ENCODE data around the gene SSTR4. TPM values are rescaled to one million over a fixed set of nuclear protein-coding genes. Genes with fewer than 3 reads are reported as not detected.
A peak's percentile ranks its signal among the peaks of the same experiment; 100 is the strongest.

The SSTR4 gene
- polyA plus RNA-seq, 2 of the 4 experiments (the other 2 are of a cell fraction), result 0.08 TPM; not detected in 1

- CTCF ChIA-PET, result interaction anchor here (0.8 to 1.1 kb wide), 3 partner anchors 9 to 120 kb away, joined by 3 read pairs; no protein-coding TSS in a partner anchor
- H3K27ac ChIP-seq, result no peak overlapping the region
- 32% methylated on average over 9 of the region's 9 CpGs for WGBS (ENCODE audit: missing lambda C conversion rate)
Observed at GRCh38 chr20:23081263-23081819, 46.2 kb downstream of the SSTR4 start.

GRCh38 chr20:23082846-23083552 is 47.9 kb downstream of the SSTR4 start:
- no peak overlapping the region for H3K27ac ChIP-seq

More at GRCh38 chr20:23081263-23081819, 46.2 kb downstream of the SSTR4 start:
- Histone ChIP-seq H3K4me3 (no peak overlapping the region), H3K4me2 (no peak overlapping the region), H3K9me3 (no peaks in the 10 kb centered on the region), H3K4me1 (no peaks in the 10 kb centered on the region)
- FAIRE-seq (no peak), DNase-seq (ENCODE audit: low read depth in 1 of 2, low spot score in 1 of 2) (no peak), ATAC-seq (no peak)
- POLR2A ChIA-PET, result no interaction called here
- no peak for TF ChIP-seq SREBF2 (IDR thresholded peaks at IDR 0.05)

GRCh38 chr20:23083553-23084220 is 48.6 kb downstream of the SSTR4 start:
- no peak overlapping the region for H3K27ac ChIP-seq
- no peaks in the 10 kb centered on the region for H3K9me3 ChIP-seq
- no peak overlapping the region for H3K4me3 ChIP-seq
- peak; percentile 32 for FAIRE-seq
- TF ChIP-seq HDAC2 (IDR thresholded peaks at IDR 0.05) (no peak), KDM1A (IDR thresholded peaks at IDR 0.05; ENCODE audit: low read depth) (no peak), ZNF302 (CRISPR knock-in tag; IDR thresholded peaks at IDR 0.05) (no peak), POLR2A (IDR thresholded peaks at IDR 0.05; ENCODE audit: low read length) (no peak), REST (IDR thresholded peaks at IDR 0.05) (no peak), ZSCAN20 (CRISPR knock-in tag; IDR thresholded peaks at IDR 0.05) (no peak), NPAS2 (CRISPR knock-in tag; IDR thresholded peaks at IDR 0.05; ENCODE audit: borderline replicate concordance) (no peak), TP53 (CRISPR knock-in tag; IDR thresholded peaks at IDR 0.05) (no peak), RAD21 (conservative IDR thresholded peaks at IDR 0.05 in 1 of 2, IDR thresholded peaks at IDR 0.05 in 1 of 2) (no peak), JUNB (IDR thresholded peaks at IDR 0.05) (no peak), ELK1 (IDR thresholded peaks at IDR 0.05; ENCODE audit: low read depth, low read length) (no peak), HES2 (IDR thresholded peaks at IDR 0.05) (no peak), NR3C1 (IDR thresholded peaks at IDR 0.05) (no peak), KDM5A (IDR thresholded peaks at IDR 0.05) (no peak), HOXB5 (CRISPR knock-in tag; IDR thresholded peaks at IDR 0.05) (no peak), MAFK (IDR thresholded peaks at IDR 0.05; ENCODE audit: partially characterized antibody) (no peak), JUN (IDR thresholded peaks at IDR 0.05) (no peak), MAX (IDR thresholded peaks at IDR 0.05) (no peak)
- CTCF ChIA-PET, result interaction anchor here (0.6 to 1.2 kb wide), 3 partner anchors 256 to 475 kb away, joined by 3 to 5 read pairs (median 5); no protein-coding TSS in a partner anchor
- POLR2A ChIA-PET, result no interaction called here
- no peaks in the 10 kb centered on the region for H3K4me1 ChIP-seq
- ATAC-seq, result no peak
- no peak for DNase-seq (ENCODE audit: low read depth in 1 of 2, low spot score in 1 of 2)
- WGBS (ENCODE audit: missing lambda C conversion rate), result 77% methylated on average over 15 of the region's 15 CpGs
- H3K4me2 ChIP-seq, result no peak overlapping the region

More at GRCh38 chr20:23082846-23083552, 47.9 kb downstream of the SSTR4 start:
- no peak for TF ChIP-seq RCOR1 (IDR thresholded peaks at IDR 0.05; ENCODE audit: low read depth, low read length)
- no peak for TF ChIP-seq ESRRA (IDR thresholded peaks at IDR 0.05; ENCODE audit: borderline replicate concordance, low read length)
- no peak for TF ChIP-seq HES2 (IDR thresholded peaks at IDR 0.05)
- no peak for TF ChIP-seq BHLHE40 (IDR thresholded peaks at IDR 0.05; ENCODE audit: low read depth, low read length)
- no peak overlapping the region for H3K4me2 ChIP-seq
- DNase-seq (ENCODE audit: low read depth in 1 of 2, low spot score in 1 of 2), result no peak
- 69% methylated on average over 9 of the region's 9 CpGs for WGBS (ENCODE audit: missing lambda C conversion rate)
- ChIA-PET CTCF (interaction anchor here (0.6 to 1.2 kb wide), 3 partner anchors 49 to 474 kb away, joined by 3 to 5 read pairs (median 3); no protein-coding TSS in a partner anchor), POLR2A (no interaction called here)
- no peak for FAIRE-seq
- H3K4me1 ChIP-seq, result no peaks in the 10 kb centered on the region
- no peaks in the 10 kb centered on the region for H3K9me3 ChIP-seq
- no peak for ATAC-seq
- H3K4me3 ChIP-seq, result no peak overlapping the region
